A549 (cell line): ENCODE measurements around the gene JRKL.

Experiments used
- MAZ ChIP-seq: fragments of 150-350 bp; IDR thresholded peaks from 2 replicates; pipeline ENCODE4 v1.6.1; 2014; ENCODE audit warnings: antibody characterized with exemption, low read depth, low read length, borderline replicate concordance
- POLR2A ChIP-seq: IDR thresholded peaks from 2 replicates; pipeline ENCODE4 v1.6.1; 2012; ENCODE audit warnings: mild to moderate bottlenecking, low read length

GRCh38 chr11:96357794-96358193 is 32.0 kb upstream of the JRKL start:
- no peak for TF ChIP-seq MAZ
- no peak for TF ChIP-seq POLR2A
